GM18508 (cell line): ENCODE data around the gene PTCH1.

Experiments
- ATAC-seq: cut with Tn5 transposase; IDR thresholded peaks from one replicate; pipeline ENCODE4 v1.9.1; 2021; ENCODE audit warnings: moderate number of reproducible peaks; ENCODE audit not compliant: insufficient read depth, unreplicated experiment

The PTCH1 gene

GRCh38 chr9:95413793-95414192 lies 103.0 kb downstream of the PTCH1 start:
- no peak for ATAC-seq

- ATAC-seq = no peak
Measured at GRCh38 chr9:95411054-95411892, 105.5 kb downstream of the PTCH1 start.

GRCh38 chr9:95409650-95410426 lies 106.9 kb downstream of the PTCH1 start:
- no peak for ATAC-seq

GRCh38 chr9:95407524-95407923 lies 109.2 kb downstream of the PTCH1 start:
- ATAC-seq = no peak

- no peak for ATAC-seq
Measured at GRCh38 chr9:95406121-95406520, 110.7 kb downstream of the PTCH1 start.

GRCh38 chr9:95399261-95399660 lies 117.5 kb downstream of the PTCH1 start:
- no peak for ATAC-seq
